Keratinocyte (primary cell): ENCODE measurements around the gene RNF152. TPM values are rescaled to one million over a fixed set of nuclear protein-coding genes. Genes with fewer than 3 reads are reported as not detected.

ENCODE experiments used
- DNase-seq: peaks from one replicate; pipeline ENCODE4 v3.0.0-alpha.2; 2011; ENCODE audit warnings: low read depth, missing footprints, low spot score
- FAIRE-seq: peaks from 2 replicates; lab custom pipeline; 2011; peaks lifted over from hg19 to GRCh38; lab: Jason Lieb, UNC
- H2AFZ ChIP-seq: 2 replicates; pipeline ENCODE4 v1.6.0; 2012; ENCODE audit warnings: low read length, control low read depth, inconsistent platforms; ENCODE audit not compliant: control insufficient read depth
- H3K27ac ChIP-seq: 2 replicates; pipeline ENCODE4 v1.5.1; 2011; ENCODE audit warnings: low read length; ENCODE audit not compliant: control insufficient read depth, insufficient read depth
- H3K27me3 ChIP-seq: 3 replicates; pipeline ENCODE4 v1.6.0; 2011; ENCODE audit warnings: low read length; ENCODE audit not compliant: control insufficient read depth, insufficient read depth; ENCODE audit errors: extremely low read depth
- H3K36me3 ChIP-seq, 2 experiments: 2 replicates in 1 of 2; 3 replicates in 1 of 2; pipeline ENCODE4 v1.5.1; 2011; ENCODE audit warnings: low read length in 2 of 2, mild to moderate bottlenecking in 1 of 2; ENCODE audit not compliant: control insufficient read depth in 2 of 2, insufficient read depth in 2 of 2; ENCODE audit errors: extremely low read depth in 1 of 2
- H3K4me1 ChIP-seq: 3 replicates; pipeline ENCODE4 v1.5.1; 2011; ENCODE audit warnings: low read length; ENCODE audit not compliant: control insufficient read depth, insufficient read depth; ENCODE audit errors: extremely low read depth
- H3K4me2 ChIP-seq: 3 replicates; pipeline ENCODE4 v1.6.0; 2011; ENCODE audit warnings: low read depth, low read length; ENCODE audit not compliant: control insufficient read depth, insufficient read depth; ENCODE audit errors: extremely low read depth
- H3K4me3 ChIP-seq, 3 experiments: fragments of 200-600 bp in 1 of 3; sonication (generic) in 1 of 3; 2 replicates in 2 of 3; 3 replicates in 1 of 3; pipeline ENCODE4 v1.5.1; 2011 to 2016; ENCODE audit warnings: low read length in 3 of 3, mild to moderate bottlenecking in 3 of 3, control low read depth in 2 of 3, inconsistent platforms in 1 of 3, low read depth in 1 of 3, mixed read lengths in 1 of 3, mixed run types in 1 of 3, moderate library complexity in 1 of 3; ENCODE audit not compliant: control insufficient read depth in 2 of 3, insufficient read depth in 2 of 3; ENCODE audit errors: extremely low read depth in 1 of 3
- H3K79me2 ChIP-seq: 2 replicates; pipeline ENCODE4 v1.6.0; 2012; ENCODE audit warnings: low read length; ENCODE audit not compliant: control insufficient read depth, insufficient read depth
- H3K9ac ChIP-seq: 3 replicates; pipeline ENCODE4 v1.6.0; 2011; ENCODE audit warnings: low read length; ENCODE audit not compliant: control insufficient read depth, insufficient read depth; ENCODE audit errors: extremely low read depth
- H3K9me1 ChIP-seq: 3 replicates; pipeline ENCODE4 v1.6.0; 2011; ENCODE audit warnings: low read length; ENCODE audit not compliant: control insufficient read depth, insufficient read depth; ENCODE audit errors: extremely low read depth
- H3K9me3 ChIP-seq: 2 replicates; pipeline ENCODE4 v1.5.1; 2012; ENCODE audit warnings: low read depth, low read length; ENCODE audit not compliant: control insufficient read depth
- H4K20me1 ChIP-seq: 3 replicates; pipeline ENCODE4 v1.6.0; 2011; ENCODE audit warnings: low read length; ENCODE audit not compliant: control insufficient read depth, insufficient read depth; ENCODE audit errors: extremely low read depth
- CTCF ChIP-seq, 3 experiments: IDR thresholded peaks in 1 of 3; conservative IDR thresholded peaks in 1 of 3; optimal IDR thresholded peaks in 1 of 3; 2 replicates in 2 of 3; 3 replicates in 1 of 3; pipeline versions ENCODE3 to v1.5.1; 2011; ENCODE audit warnings: low read length in 3 of 3, mild to moderate bottlenecking in 3 of 3, moderate library complexity in 2 of 3, control low read depth in 1 of 3, inconsistent platforms in 1 of 3; ENCODE audit not compliant: insufficient read depth in 2 of 3; ENCODE audit errors: extremely low read depth in 1 of 3
- EZH2 ChIP-seq: IDR thresholded peaks from one replicate; pipeline ENCODE4 v1.6.1; 2012; ENCODE audit warnings: inconsistent platforms, mild to moderate bottlenecking, low read length, moderate library complexity
- dilution Hi-C: fragments of 300-500 bp; cut with MboI; formaldehyde crosslinking; loops from one replicate; pipeline ENCODE4 v1.7.0; 2020; ENCODE audit warnings: low sequenced_read_pairs; ENCODE audit not compliant: extremely low pct_ligation_motif_present
- polyA plus RNA-seq, 5 experiments: library from polyadenylated mRNA; depleted of rRNA in 3 of 5; stranded (reverse) in 3 of 5; stranded (forward) in 1 of 5; unstranded in 1 of 5; fragments of >200 nt; gene quantifications; 1 replicate in 1 of 5; 2 replicates in 3 of 5; 3 replicates in 1 of 5; pipeline versions ENCODE4 v1.2.1 to v1.2.3, GENCODE V29; 2011 to 2012; ENCODE audit warnings: missing spikeins in 2 of 5, low read depth in 1 of 5, low replicate concordance in 1 of 5

Gene RNF152
- polyA plus RNA-seq, 1 donor (not counting 4 experiments of a cell fraction or from before 2014, with no cell fraction given), result 10.1 TPM

GRCh38 chr18:61922435-61922834 is 29.6 kb upstream of the RNF152 start:
- Histone ChIP-seq H3K79me2 (no peaks in the 10 kb centered on the region), H3K4me1 (no peaks in the 10 kb centered on the region), H3K4me2 (no peak overlapping the region), H3K27ac (no peak overlapping the region), H4K20me1 (no peaks in the 10 kb centered on the region), H3K4me3 (no peak overlapping the region), H3K9ac (no peak overlapping the region), H2AFZ (no peak overlapping the region), H3K9me1 (no peaks in the 10 kb centered on the region), H3K9me3 (peaks cover under 1% of the 10 kb centered on the region), H3K36me3 (no peaks in the 10 kb centered on the region), H3K27me3 (no peaks in the 10 kb centered on the region)
- dilution Hi-C loops, result no loop called here
- no peak for DNase-seq
- TF ChIP-seq CTCF (optimal IDR thresholded peaks at IDR 0.05 in 1 of 3, IDR thresholded peaks at IDR 0.05 in 1 of 3, conservative IDR thresholded peaks at IDR 0.05 in 1 of 3; ENCODE audit: extremely low read depth in 1 of 3, insufficient read depth in 2 of 3, low read length in 3 of 3) (no peak), EZH2 (no peak)
- no peak for FAIRE-seq

DNA sequence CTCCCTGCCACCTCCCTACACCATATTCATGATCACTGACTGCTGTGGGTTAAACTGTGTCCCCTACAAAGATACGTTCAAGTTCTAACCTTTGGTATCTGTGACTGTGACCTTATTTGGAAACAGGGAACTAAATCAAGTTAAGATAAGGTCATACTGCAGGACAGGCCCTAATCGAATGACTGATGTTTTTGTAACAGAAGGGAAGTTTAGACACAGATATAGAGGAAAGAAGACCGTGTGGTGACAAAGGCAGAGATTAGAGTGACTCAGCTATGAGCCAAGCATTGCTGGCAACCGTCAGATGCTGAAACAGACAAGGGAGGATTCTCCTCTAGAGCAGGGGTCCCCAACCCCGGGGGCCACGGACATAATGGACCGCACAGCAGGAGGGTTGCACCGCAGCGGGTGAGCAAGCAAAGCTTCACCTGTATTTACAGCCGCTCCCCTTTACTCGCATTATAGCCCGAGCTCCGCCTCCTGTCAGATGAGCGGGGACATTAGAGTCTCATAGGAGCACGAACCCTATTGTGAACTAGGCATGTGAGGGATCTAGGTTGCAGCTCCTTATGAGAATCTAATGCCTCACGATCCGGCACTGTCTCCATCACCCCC is 28.9 kb upstream of the RNF152 start:
- Histone ChIP-seq H3K79me2 (no peaks in the 10 kb centered on the region), H4K20me1 (no peaks in the 10 kb centered on the region), H3K9ac (no peak overlapping the region), H3K4me2 (no peak overlapping the region), H3K4me3 (no peak overlapping the region), H3K27me3 (no peaks in the 10 kb centered on the region), H3K4me1 (no peaks in the 10 kb centered on the region), H3K36me3 (no peaks in the 10 kb centered on the region), H2AFZ (no peak overlapping the region), H3K9me3 (no peaks in the 10 kb centered on the region), H3K9me1 (no peaks in the 10 kb centered on the region), H3K27ac (no peak overlapping the region)
- DNase-seq (no peak), FAIRE-seq (no peak)
- no peak for TF ChIP-seq EZH2
- no peak for TF ChIP-seq CTCF (optimal IDR thresholded peaks at IDR 0.05 in 1 of 3, IDR thresholded peaks at IDR 0.05 in 1 of 3, conservative IDR thresholded peaks at IDR 0.05 in 1 of 3; ENCODE audit: extremely low read depth in 1 of 3, insufficient read depth in 2 of 3, low read length in 3 of 3)
- dilution Hi-C loops, result no loop called here
